ENCODE data around the gene RNH1.

The RNH1 gene

GRCh38 chr11:456533-456932, 50.5 kb downstream of the RNH1 start:
- Histone ChIP-seq H2AFZ (ENCODE audit: low read depth, low read length) (no peak overlapping the region), H3K4me3 (ENCODE audit: low read depth in 1 of 2, low read length in 2 of 2) (no peak overlapping the region), H3K9me3 (ENCODE audit: insufficient read depth, low read length, severe bottlenecking) (no peaks in the 10 kb centered on the region), H3K36me3 (ENCODE audit: insufficient read depth, low read length) (peaks cover 85% of the 10 kb centered on the region), H3K4me2 (ENCODE audit: insufficient read depth, low read length) (no peak overlapping the region), H3K9ac (ENCODE audit: low read depth, low read length) (no peak overlapping the region), H3K27me3 (ENCODE audit: insufficient read depth, low read length, poor library complexity) (no peaks in the 10 kb centered on the region), H3K4me1 (ENCODE audit: insufficient read depth, low read length) (peaks cover 21% of the 10 kb centered on the region), H4K20me1 (ENCODE audit: insufficient read depth, low read length) (peaks cover 69% of the 10 kb centered on the region), H3K79me2 (ENCODE audit: insufficient read depth, low read length) (peaks cover 76% of the 10 kb centered on the region), H3K27ac (ENCODE audit: low read length) (no peak overlapping the region)
- DNase-seq, result no peak
- ATAC-seq (ENCODE audit: insufficient read depth, low read depth), result no peak
- TF ChIP-seq CTCF (IDR thresholded peaks at IDR 0.05; ENCODE audit: borderline replicate concordance, extremely low read depth, low read length, poor library complexity, severe bottlenecking) (no peak), EZH2 (IDR thresholded peaks at IDR 0.05; ENCODE audit: borderline replicate concordance, low read depth, low read length, severe bottlenecking) (no peak)

- Histone ChIP-seq H3K79me2 (ENCODE audit: insufficient read depth, low read length) (peaks cover 81% of the 10 kb centered on the region), H3K36me3 (ENCODE audit: insufficient read depth, low read length) (peaks cover 77% of the 10 kb centered on the region), H3K27me3 (ENCODE audit: insufficient read depth, low read length, poor library complexity) (no peaks in the 10 kb centered on the region), H3K9ac (ENCODE audit: low read depth, low read length) (no peak overlapping the region), H3K4me2 (ENCODE audit: insufficient read depth, low read length) (no peak overlapping the region), H3K27ac (ENCODE audit: low read length) (no peak overlapping the region), H2AFZ (ENCODE audit: low read depth, low read length) (no peak overlapping the region), H4K20me1 (ENCODE audit: insufficient read depth, low read length) (peaks cover 73% of the 10 kb centered on the region), H3K4me1 (ENCODE audit: insufficient read depth, low read length) (peaks cover 30% of the 10 kb centered on the region), H3K9me3 (ENCODE audit: insufficient read depth, low read length, severe bottlenecking) (no peaks in the 10 kb centered on the region), H3K4me3 (ENCODE audit: low read depth in 1 of 2, low read length in 2 of 2) (no peak overlapping the region)
- no peak for ATAC-seq (ENCODE audit: insufficient read depth, low read depth)
- no peak for DNase-seq
- no peak for TF ChIP-seq CTCF (IDR thresholded peaks at IDR 0.05; ENCODE audit: borderline replicate concordance, extremely low read depth, low read length, poor library complexity, severe bottlenecking)
- TF ChIP-seq EZH2 (IDR thresholded peaks at IDR 0.05; ENCODE audit: borderline replicate concordance, low read depth, low read length, severe bottlenecking), result no peak
These were observed 51.4 kb downstream of the RNH1 start for GRCh38 chr11:455566-456147.

- no peaks in the 10 kb centered on the region for H3K27me3 ChIP-seq (ENCODE audit: insufficient read depth, low read length, poor library complexity)
- H3K4me2 ChIP-seq (ENCODE audit: insufficient read depth, low read length), result no peak overlapping the region
- peaks cover 70% of the 10 kb centered on the region for H3K36me3 ChIP-seq (ENCODE audit: insufficient read depth, low read length)
- no peak overlapping the region for H3K9ac ChIP-seq (ENCODE audit: low read depth, low read length)
- peaks cover 73% of the 10 kb centered on the region for H4K20me1 ChIP-seq (ENCODE audit: insufficient read depth, low read length)
- peaks cover 87% of the 10 kb centered on the region for H3K79me2 ChIP-seq (ENCODE audit: insufficient read depth, low read length)
- no peak overlapping the region; the same call in 1 of the 2 replicates for H3K27ac ChIP-seq (ENCODE audit: low read length)
- ATAC-seq (ENCODE audit: insufficient read depth, low read depth) (no peak), DNase-seq (no peak)
- H3K4me1 ChIP-seq (ENCODE audit: insufficient read depth, low read length), result peaks cover 31% of the 10 kb centered on the region
- H3K9me3 ChIP-seq (ENCODE audit: insufficient read depth, low read length, severe bottlenecking), result no peaks in the 10 kb centered on the region
- H3K4me3 ChIP-seq (ENCODE audit: low read depth in 1 of 2, low read length in 2 of 2), result no peak overlapping the region
- TF ChIP-seq CTCF (IDR thresholded peaks at IDR 0.05; ENCODE audit: borderline replicate concordance, extremely low read depth, low read length, poor library complexity, severe bottlenecking) (no peak), EZH2 (IDR thresholded peaks at IDR 0.05; ENCODE audit: borderline replicate concordance, low read depth, low read length, severe bottlenecking) (no peak)
- H2AFZ ChIP-seq (ENCODE audit: low read depth, low read length), result no peak overlapping the region
These were observed 52.1 kb downstream of the RNH1 start for GRCh38 chr11:454801-455565.

All from DND-41 (cell line).